ENCODE data around the gene MAPKAPK5.

DNA sequence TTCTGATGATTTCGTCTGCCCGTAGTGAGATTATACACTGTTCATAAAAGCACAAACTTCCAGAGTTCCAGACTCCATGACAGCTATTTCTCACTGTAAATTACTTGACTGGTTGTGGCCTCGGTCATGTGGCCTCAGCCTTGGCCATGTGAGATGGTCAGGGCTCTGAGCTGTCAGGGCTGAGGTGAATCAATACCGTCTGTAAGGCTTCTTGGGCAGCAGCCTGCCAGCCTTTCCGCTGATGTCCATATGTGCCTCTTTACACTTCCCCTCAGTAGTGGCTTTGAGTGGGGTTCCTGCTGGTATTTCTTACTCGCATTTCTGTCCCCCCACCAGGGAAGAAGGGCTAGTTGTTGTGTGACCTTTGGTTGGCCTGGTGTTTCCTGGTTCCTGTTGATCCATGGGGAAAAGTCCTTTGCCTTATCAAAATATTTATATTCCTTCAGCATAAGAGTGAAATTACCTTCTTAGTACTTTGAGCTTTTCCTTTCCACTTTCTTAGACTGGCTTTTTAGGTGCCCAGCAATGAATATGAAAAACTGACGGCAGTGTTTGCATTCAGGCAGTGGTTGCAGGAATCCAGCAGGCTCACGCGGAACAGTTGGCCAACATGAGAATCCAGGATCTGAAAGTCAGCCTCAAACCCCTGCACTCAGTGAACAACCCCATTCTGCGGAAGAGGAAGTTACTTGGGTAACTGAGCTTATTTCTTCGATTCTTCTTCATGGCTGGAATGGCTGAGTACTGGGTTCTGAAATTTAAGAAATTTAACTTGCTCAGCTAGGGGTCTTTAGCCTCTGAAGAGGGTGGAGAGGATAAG lies 46.1 kb downstream of the MAPKAPK5 start:
- no peak for TF ChIP-seq SIN3A (IDR thresholded peaks at IDR 0.05; ENCODE audit: borderline replicate concordance, insufficient read depth, low read length)
- TF ChIP-seq, protein P1, sequence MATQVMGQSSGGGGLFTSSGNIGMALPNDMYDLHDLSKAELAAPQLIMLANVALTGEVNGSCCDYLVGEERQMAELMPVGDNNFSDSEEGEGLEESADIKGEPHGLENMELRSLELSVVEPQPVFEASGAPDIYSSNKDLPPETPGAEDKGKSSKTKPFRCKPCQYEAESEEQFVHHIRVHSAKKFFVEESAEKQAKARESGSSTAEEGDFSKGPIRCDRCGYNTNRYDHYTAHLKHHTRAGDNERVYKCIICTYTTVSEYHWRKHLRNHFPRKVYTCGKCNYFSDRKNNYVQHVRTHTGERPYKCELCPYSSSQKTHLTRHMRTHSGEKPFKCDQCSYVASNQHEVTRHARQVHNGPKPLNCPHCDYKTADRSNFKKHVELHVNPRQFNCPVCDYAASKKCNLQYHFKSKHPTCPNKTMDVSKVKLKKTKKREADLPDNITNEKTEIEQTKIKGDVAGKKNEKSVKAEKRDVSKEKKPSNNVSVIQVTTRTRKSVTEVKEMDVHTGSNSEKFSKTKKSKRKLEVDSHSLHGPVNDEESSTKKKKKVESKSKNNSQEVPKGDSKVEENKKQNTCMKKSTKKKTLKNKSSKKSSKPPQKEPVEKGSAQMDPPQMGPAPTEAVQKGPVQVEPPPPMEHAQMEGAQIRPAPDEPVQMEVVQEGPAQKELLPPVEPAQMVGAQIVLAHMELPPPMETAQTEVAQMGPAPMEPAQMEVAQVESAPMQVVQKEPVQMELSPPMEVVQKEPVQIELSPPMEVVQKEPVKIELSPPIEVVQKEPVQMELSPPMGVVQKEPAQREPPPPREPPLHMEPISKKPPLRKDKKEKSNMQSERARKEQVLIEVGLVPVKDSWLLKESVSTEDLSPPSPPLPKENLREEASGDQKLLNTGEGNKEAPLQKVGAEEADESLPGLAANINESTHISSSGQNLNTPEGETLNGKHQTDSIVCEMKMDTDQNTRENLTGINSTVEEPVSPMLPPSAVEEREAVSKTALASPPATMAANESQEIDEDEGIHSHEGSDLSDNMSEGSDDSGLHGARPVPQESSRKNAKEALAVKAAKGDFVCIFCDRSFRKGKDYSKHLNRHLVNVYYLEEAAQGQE (IDR thresholded peaks at IDR 0.05; ENCODE audit: insufficient read depth in 1 of 2, low read depth in 2 of 2, low read length in 2 of 2): no peak
- TF ChIP-seq POLR2AphosphoS5 (IDR thresholded peaks at IDR 0.05; ENCODE audit: low read depth, low read length): no peak
